Measurements from ENCODE around the gene ARID3A.

DNA sequence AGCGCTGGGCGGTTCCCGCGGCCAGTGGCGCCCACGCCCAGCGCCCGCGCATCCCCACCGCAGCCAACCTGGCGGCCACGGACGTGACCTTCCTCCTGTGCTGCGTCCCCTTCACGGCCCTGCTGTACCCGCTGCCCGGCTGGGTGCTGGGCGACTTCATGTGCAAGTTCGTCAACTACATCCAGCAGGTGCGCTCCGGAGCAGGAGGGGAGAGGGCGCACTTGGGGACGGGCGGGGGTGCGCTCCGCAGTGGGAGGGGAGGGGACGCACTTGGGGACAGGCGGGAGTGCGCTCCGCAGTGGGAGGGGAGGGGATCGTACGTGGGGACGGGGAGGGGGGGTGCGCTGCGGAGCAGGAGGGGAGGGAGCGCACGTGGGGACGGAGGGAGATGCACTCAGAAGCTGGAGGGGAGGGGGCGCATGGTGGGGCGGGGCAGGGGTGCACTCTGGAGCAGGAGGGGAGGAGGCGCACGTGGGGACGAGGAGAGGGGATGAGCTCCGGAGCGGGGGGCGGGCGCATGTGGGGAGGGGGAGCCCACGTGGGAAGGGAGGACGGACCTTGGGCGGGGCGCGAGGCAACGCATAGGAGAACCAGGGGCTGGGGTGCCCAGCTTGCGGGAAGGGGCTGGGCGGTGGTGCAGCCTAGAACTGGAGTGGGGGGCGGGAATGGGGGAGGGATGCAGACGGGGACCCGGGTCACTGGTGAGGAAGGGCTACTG, 7.2 kb upstream of the ARID3A start:
- TF ChIP-seq, protein P1, sequence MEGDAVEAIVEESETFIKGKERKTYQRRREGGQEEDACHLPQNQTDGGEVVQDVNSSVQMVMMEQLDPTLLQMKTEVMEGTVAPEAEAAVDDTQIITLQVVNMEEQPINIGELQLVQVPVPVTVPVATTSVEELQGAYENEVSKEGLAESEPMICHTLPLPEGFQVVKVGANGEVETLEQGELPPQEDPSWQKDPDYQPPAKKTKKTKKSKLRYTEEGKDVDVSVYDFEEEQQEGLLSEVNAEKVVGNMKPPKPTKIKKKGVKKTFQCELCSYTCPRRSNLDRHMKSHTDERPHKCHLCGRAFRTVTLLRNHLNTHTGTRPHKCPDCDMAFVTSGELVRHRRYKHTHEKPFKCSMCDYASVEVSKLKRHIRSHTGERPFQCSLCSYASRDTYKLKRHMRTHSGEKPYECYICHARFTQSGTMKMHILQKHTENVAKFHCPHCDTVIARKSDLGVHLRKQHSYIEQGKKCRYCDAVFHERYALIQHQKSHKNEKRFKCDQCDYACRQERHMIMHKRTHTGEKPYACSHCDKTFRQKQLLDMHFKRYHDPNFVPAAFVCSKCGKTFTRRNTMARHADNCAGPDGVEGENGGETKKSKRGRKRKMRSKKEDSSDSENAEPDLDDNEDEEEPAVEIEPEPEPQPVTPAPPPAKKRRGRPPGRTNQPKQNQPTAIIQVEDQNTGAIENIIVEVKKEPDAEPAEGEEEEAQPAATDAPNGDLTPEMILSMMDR (IDR thresholded peaks at IDR 0.05; ENCODE audit: low read length), result no peak
- TF ChIP-seq EZH2phosphoT487 (IDR thresholded peaks at IDR 0.05; ENCODE audit: low read length), result no peak
- no peak for TF ChIP-seq EZH2 (optimal IDR thresholded peaks at IDR 0.05; ENCODE audit: low read depth, low read length)

All from MM.1S (cell line).